K562 (cell line): ENCODE measurements around the gene SH3PXD2B. TPM values are rescaled to one million over a fixed set of nuclear protein-coding genes. Genes with fewer than 3 reads are reported as not detected.
A peak's percentile ranks its signal among the peaks of the same experiment; 100 is the strongest.

Experiments
- CEBPG ChIP-seq, 3 experiments: fragments of 200-800 bp in 1 of 3; sonication (Bioruptor generic) in 1 of 3; sonication (generic) in 1 of 3; formaldehyde crosslinking in 1 of 3; IDR thresholded peaks in 2 of 3; conservative IDR thresholded peaks in 1 of 3; 2 replicates each; pipeline versions ENCODE4 v1.6.1 to v1.8.0; 2016 to 2022; ENCODE audit warnings: missing compliant biosample characterization in 2 of 3, missing genetic modification characterization in 2 of 3, mild to moderate bottlenecking in 1 of 3, missing genetic modification reagents in 1 of 3
- JUND ChIP-seq, 2 experiments: IDR thresholded peaks; 2 replicates in 1 of 2; 3 replicates in 1 of 2; pipeline ENCODE4 v1.6.1; 2011; ENCODE audit warnings: borderline replicate concordance in 2 of 2, low read depth in 2 of 2, low read length in 2 of 2, improper control_type of control experiment in 1 of 2, missing biosample characterization in 1 of 2, missing genetic modification characterization in 1 of 2, missing genetic modification reagents in 1 of 2
- polyA plus RNA-seq, 8 experiments: library from polyadenylated mRNA; depleted of rRNA in 4 of 8; stranded (reverse) in 5 of 8; unstranded in 3 of 8; fragments of >200 nt; fragmentation: Nextera tagmentation in 2 of 8; fragmentation: Illumina TruSeq in 1 of 8; extraction: Ambion mirVana in 2 of 8; extraction: Trizol in 1 of 8; gene quantifications; 2 replicates each; pipeline versions ENCODE4 v1.2.1 to v1.2.3, GENCODE V29; 2011 to 2014; ENCODE audit warnings: inconsistent platforms in 1 of 8, missing spikeins in 1 of 8
- total RNA-seq, 7 experiments: library from RNA; depleted of rRNA in 6 of 7; stranded (reverse); fragments of >200 nt in 6 of 7; fragmentation: Illumina TruSeq in 2 of 7; extraction: Trizol in 2 of 7; gene quantifications; 2 replicates each; pipeline versions ENCODE4 v1.2.1 to v1.2.3, GENCODE V29; 2011 to 2021; ENCODE audit warnings: low replicate concordance in 1 of 7
- TF ChIP-seq, protein P1 (sequence below): fragments of 450-650 bp; IDR thresholded peaks from 2 replicates; pipeline ENCODE4 v1.6.1; 2016; ENCODE audit warnings: mild to moderate bottlenecking, moderate library complexity

Gene SH3PXD2B
- total and polyA plus RNA-seq, 9 of the 15 experiments (the other 6 are each of a cell fraction or from before 2014, with no cell fraction given), result 0.04 to 0.66 (median 0.19) TPM

DNA sequence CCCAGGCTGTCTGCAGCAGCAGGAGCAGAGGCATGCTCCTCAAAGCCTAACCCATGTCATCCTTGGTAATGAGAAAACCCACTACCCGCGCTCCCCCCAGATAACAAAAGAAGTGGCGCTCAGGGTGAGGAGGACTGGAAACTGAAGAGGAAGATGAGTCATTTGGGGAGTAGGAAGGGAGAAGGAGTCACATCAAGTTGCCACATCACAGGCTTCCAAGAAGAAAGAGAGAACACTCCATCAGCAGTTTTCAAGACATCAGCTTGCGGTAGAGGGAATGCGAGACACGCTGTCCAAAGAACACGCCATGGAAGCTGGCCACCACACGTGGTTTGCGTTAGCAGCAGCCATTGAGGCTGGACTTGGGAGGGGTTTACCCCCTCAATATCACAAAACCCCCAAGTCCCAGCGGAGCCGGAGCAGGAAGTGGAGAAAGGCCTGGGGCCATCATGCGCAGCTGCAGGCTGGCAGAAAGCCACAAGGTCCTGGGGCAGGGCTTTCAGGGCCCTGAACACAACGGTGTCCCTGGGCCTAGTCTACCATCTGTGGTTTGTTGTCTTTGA lies 41.5 kb downstream of the SH3PXD2B start (continued):
- TF ChIP-seq, protein P1, sequence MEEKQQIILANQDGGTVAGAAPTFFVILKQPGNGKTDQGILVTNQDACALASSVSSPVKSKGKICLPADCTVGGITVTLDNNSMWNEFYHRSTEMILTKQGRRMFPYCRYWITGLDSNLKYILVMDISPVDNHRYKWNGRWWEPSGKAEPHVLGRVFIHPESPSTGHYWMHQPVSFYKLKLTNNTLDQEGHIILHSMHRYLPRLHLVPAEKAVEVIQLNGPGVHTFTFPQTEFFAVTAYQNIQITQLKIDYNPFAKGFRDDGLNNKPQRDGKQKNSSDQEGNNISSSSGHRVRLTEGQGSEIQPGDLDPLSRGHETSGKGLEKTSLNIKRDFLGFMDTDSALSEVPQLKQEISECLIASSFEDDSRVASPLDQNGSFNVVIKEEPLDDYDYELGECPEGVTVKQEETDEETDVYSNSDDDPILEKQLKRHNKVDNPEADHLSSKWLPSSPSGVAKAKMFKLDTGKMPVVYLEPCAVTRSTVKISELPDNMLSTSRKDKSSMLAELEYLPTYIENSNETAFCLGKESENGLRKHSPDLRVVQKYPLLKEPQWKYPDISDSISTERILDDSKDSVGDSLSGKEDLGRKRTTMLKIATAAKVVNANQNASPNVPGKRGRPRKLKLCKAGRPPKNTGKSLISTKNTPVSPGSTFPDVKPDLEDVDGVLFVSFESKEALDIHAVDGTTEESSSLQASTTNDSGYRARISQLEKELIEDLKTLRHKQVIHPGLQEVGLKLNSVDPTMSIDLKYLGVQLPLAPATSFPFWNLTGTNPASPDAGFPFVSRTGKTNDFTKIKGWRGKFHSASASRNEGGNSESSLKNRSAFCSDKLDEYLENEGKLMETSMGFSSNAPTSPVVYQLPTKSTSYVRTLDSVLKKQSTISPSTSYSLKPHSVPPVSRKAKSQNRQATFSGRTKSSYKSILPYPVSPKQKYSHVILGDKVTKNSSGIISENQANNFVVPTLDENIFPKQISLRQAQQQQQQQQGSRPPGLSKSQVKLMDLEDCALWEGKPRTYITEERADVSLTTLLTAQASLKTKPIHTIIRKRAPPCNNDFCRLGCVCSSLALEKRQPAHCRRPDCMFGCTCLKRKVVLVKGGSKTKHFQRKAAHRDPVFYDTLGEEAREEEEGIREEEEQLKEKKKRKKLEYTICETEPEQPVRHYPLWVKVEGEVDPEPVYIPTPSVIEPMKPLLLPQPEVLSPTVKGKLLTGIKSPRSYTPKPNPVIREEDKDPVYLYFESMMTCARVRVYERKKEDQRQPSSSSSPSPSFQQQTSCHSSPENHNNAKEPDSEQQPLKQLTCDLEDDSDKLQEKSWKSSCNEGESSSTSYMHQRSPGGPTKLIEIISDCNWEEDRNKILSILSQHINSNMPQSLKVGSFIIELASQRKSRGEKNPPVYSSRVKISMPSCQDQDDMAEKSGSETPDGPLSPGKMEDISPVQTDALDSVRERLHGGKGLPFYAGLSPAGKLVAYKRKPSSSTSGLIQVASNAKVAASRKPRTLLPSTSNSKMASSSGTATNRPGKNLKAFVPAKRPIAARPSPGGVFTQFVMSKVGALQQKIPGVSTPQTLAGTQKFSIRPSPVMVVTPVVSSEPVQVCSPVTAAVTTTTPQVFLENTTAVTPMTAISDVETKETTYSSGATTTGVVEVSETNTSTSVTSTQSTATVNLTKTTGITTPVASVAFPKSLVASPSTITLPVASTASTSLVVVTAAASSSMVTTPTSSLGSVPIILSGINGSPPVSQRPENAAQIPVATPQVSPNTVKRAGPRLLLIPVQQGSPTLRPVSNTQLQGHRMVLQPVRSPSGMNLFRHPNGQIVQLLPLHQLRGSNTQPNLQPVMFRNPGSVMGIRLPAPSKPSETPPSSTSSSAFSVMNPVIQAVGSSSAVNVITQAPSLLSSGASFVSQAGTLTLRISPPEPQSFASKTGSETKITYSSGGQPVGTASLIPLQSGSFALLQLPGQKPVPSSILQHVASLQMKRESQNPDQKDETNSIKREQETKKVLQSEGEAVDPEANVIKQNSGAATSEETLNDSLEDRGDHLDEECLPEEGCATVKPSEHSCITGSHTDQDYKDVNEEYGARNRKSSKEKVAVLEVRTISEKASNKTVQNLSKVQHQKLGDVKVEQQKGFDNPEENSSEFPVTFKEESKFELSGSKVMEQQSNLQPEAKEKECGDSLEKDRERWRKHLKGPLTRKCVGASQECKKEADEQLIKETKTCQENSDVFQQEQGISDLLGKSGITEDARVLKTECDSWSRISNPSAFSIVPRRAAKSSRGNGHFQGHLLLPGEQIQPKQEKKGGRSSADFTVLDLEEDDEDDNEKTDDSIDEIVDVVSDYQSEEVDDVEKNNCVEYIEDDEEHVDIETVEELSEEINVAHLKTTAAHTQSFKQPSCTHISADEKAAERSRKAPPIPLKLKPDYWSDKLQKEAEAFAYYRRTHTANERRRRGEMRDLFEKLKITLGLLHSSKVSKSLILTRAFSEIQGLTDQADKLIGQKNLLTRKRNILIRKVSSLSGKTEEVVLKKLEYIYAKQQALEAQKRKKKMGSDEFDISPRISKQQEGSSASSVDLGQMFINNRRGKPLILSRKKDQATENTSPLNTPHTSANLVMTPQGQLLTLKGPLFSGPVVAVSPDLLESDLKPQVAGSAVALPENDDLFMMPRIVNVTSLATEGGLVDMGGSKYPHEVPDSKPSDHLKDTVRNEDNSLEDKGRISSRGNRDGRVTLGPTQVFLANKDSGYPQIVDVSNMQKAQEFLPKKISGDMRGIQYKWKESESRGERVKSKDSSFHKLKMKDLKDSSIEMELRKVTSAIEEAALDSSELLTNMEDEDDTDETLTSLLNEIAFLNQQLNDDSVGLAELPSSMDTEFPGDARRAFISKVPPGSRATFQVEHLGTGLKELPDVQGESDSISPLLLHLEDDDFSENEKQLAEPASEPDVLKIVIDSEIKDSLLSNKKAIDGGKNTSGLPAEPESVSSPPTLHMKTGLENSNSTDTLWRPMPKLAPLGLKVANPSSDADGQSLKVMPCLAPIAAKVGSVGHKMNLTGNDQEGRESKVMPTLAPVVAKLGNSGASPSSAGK, result peak; percentile 36; the same call in 1 of the 2 replicates
- TF ChIP-seq CEBPG (CRISPR knock-in tag; IDR thresholded peaks at IDR 0.05), result no peak
- TF ChIP-seq CEBPG (tag; conservative IDR thresholded peaks at IDR 0.05 in 1 of 2, IDR thresholded peaks at IDR 0.05 in 1 of 2), result peak; percentile 49 to 64; a peak in 3 of 4 replicates
- peak; percentile 53; the same call in 1 of the 2 replicates for TF ChIP-seq JUND (IDR thresholded peaks at IDR 0.05; ENCODE audit: borderline replicate concordance, low read depth, low read length)
- peak; percentile 48; the same call in 1 of the 3 replicates for TF ChIP-seq JUND (tag; IDR thresholded peaks at IDR 0.05; ENCODE audit: borderline replicate concordance, low read depth, low read length)
